ENCODE data around the gene PRKAG2. TPM values are rescaled to one million over a fixed set of nuclear protein-coding genes. Genes with fewer than 3 reads are reported as not detected.

PRKAG2 gene
- total RNA-seq, 3 donors from 2014 or later, result 42.4 to 48.5 (median 46.6) TPM

DNA sequence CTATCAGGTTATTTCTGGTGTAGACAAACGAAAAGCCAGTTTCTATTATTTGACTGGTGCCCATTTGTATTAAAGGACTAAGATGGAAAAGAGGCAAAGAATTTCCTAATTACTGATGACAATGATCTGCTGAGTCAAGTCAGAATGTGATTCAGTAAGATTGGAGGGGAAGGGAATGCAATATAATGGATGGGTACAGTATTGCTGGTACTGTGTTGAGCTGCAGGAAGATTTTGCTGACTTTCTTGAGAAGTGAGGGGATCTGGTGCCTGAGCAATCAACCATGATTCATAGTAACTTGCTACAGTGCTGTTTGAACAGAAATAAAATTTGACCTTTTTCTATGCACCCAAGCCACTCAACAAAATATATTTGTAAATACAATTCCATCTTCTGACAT is 218.1 kb downstream of the PRKAG2 start:
- Histone ChIP-seq H3K4me3 (no peak overlapping the region), H3K36me3 (ENCODE audit: low read depth) (no peaks in the 10 kb centered on the region), H3K9me3 (no peaks in the 10 kb centered on the region), H3K4me1 (ENCODE audit: low read depth) (no peaks in the 10 kb centered on the region)
- intact Hi-C loops (cut with DNase I, micrococcal nuclease), result no loop called here
- no peak for TF ChIP-seq CTCF (IDR thresholded peaks at IDR 0.05)
- ATAC-seq, result no peak
- no peak for DNase-seq

GRCh38 chr7:151657173-151657572 is 219.7 kb downstream of the PRKAG2 start:
- DNase-seq (no peak), ATAC-seq (no peak)
- intact Hi-C loops (cut with DNase I, micrococcal nuclease), result no loop called here
- TF ChIP-seq CTCF (IDR thresholded peaks at IDR 0.05), result no peak
- H3K36me3 ChIP-seq (ENCODE audit: low read depth), result no peaks in the 10 kb centered on the region
- H3K4me3 ChIP-seq, result no peak overlapping the region
- no peaks in the 10 kb centered on the region for H3K4me1 ChIP-seq (ENCODE audit: low read depth)
- no peaks in the 10 kb centered on the region for H3K9me3 ChIP-seq

DNA sequence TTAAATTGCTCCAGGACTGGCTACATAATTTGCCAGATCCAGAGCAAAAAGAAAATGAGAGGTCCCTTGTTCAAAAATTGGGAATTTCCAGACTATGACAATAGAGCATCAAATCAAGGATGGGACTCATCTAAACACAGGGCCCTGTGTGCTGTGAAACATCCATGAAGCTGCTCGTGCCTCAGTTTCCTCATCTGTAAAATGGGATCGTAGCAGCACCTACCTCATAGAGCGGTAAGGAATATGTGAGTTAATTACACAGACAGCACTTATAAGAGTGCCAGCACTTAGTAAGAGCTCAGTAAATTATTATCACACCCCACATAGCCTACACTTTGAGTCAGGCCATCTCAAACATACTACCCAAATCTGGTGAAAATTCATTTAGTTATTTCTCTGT is 221.4 kb downstream of the PRKAG2 start:
- Histone ChIP-seq H3K4me3 (no peak overlapping the region), H3K4me1 (ENCODE audit: low read depth) (no peaks in the 10 kb centered on the region), H3K36me3 (ENCODE audit: low read depth) (no peaks in the 10 kb centered on the region), H3K9me3 (no peaks in the 10 kb centered on the region)
- intact Hi-C loops (cut with DNase I, micrococcal nuclease), result no loop called here
- no peak for ATAC-seq
- no peak for TF ChIP-seq CTCF (IDR thresholded peaks at IDR 0.05)
- no peak for DNase-seq

GRCh38 chr7:151652111-151652510 is 224.8 kb downstream of the PRKAG2 start:
- Histone ChIP-seq H3K36me3 (ENCODE audit: low read depth) (no peaks in the 10 kb centered on the region), H3K4me1 (ENCODE audit: low read depth) (no peaks in the 10 kb centered on the region), H3K4me3 (no peak overlapping the region), H3K9me3 (no peaks in the 10 kb centered on the region)
- DNase-seq (no peak), ATAC-seq (no peak)
- intact Hi-C loops (cut with DNase I, micrococcal nuclease), result no loop called here
- TF ChIP-seq CTCF (IDR thresholded peaks at IDR 0.05), result no peak

- no peaks in the 10 kb centered on the region for H3K36me3 ChIP-seq (ENCODE audit: low read depth)
- no peak for TF ChIP-seq CTCF (IDR thresholded peaks at IDR 0.05)
- DNase-seq, result no peak
- no peak overlapping the region for H3K4me3 ChIP-seq
- ATAC-seq, result no peak
- intact Hi-C loops (cut with DNase I, micrococcal nuclease), result no loop called here
- H3K4me1 ChIP-seq (ENCODE audit: low read depth), result no peaks in the 10 kb centered on the region
- H3K9me3 ChIP-seq, result no peaks in the 10 kb centered on the region
These were observed 226.8 kb downstream of the PRKAG2 start for GRCh38 chr7:151650161-151650560.

- Histone ChIP-seq H3K4me1 (ENCODE audit: low read depth) (no peaks in the 10 kb centered on the region), H3K9me3 (no peaks in the 10 kb centered on the region), H3K4me3 (no peak overlapping the region), H3K36me3 (ENCODE audit: low read depth) (no peaks in the 10 kb centered on the region)
- intact Hi-C loops (cut with DNase I, micrococcal nuclease), result no loop called here
- ATAC-seq, result no peak
- no peak for TF ChIP-seq CTCF (IDR thresholded peaks at IDR 0.05)
- DNase-seq, result no peak
These were observed 228.5 kb downstream of the PRKAG2 start for GRCh38 chr7:151648429-151648828.

All from mucosa of descending colon (tissue), 3 donors.